Measurements from ENCODE around the gene IQGAP1.
A peak's percentile ranks its signal among the peaks of the same experiment; 100 is the strongest.
"Not testable (repeated sequence)": the region's sequence is repeated elsewhere in the genome, so short reads cannot be mapped to it uniquely, and the experiment has no call there.

IQGAP1 gene

DNA sequence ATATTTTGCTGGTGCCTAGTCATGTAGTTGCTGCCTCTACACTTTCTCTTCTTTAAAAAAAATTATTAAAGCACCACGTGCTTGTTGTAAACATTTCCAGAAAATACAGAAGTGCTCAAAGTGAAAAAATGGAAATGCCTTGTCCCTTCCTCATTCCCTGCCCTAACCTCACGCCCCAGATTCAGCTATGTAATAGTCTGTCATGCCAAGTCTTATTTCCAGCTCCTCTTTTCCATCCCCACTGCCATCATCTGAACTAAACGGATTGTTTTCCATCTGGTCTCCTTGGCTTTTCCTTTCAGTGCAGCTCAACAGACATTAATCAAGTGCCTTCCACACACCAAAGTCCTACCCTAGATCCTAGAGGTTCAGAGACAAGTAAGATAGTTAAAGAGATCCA lies 20.5 kb upstream of the IQGAP1 start:
- peak; percentile 58 for DNase-seq

DNA sequence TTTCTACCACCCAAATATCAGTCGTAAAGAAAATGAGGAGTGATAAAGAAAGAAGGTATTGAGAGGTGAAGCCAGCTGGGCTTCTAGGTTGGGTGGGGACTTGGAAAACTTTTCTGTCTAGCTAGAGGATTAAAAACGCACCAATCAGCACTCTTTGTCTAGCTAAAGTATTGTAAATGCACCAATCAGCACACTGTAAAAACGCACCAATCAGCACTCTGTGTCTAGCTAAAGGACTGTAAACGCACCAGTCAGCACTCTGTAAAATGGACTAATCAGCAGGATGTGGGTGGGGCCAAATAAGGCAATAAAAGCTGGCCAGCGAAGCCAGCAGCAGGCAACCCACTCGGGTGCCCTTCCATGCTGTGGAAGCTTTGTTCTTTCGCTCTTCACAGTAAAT lies 13.0 kb upstream of the IQGAP1 start:
- DNase-seq, result no peak

DNA sequence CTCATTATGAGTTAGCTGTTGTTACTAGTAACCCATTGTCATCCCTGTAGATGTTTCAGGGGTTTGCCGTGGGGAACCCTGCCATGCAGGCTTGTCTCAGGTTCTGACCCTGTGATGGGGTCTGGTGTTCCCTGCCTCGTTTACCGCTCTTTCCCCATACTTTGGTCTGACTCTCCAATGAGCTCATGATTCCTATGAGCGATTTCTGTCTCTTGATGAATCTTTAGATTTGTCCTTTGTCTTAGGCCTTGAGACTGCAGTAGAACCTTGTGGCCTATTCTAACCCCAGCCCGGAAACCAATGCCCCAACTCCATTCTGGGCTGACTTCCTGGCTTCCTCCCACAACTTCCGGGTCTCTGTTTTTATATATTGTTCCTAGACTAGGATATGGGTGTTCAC lies 11.3 kb upstream of the IQGAP1 start:
- peak; percentile 75 for DNase-seq

DNA sequence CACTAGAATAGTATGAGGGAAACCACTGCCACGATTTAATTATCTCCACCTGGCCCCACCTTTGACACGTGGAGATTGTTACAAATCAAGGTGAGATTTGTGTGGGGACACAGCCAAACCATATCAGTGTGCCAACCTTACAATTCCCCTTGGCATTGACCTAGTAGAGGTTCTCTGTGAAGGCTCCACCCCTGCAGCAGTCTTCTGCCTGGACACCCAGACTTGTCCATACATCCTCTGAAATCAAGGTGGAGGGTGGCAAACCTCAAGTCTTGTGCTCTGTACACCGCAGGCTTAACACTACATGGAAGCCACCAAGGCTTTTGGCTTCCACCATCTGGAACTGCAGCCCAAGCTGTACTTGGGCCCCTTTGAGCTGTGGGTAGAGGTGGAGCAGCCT lies 8.8 kb upstream of the IQGAP1 start:
- DNase-seq, result no peak

DNA sequence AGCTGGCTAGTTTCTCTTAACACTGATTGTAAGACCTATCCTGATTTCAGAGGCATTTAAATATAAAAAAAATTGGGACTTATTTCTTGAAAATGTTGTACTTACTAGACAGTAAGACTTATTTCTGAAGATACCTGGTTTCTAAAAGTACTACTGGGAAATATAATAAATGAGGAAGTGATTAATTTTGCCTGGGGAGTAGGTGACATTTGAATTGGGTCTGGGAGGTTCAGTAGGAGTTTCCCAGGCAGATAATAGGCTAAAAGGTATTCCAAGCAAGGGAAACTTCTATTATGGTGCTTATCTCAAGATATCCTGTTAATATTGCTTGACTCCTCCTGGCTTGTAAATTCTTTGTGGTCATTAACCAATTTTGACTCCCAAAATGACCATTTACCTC lies 6.5 kb upstream of the IQGAP1 start:
- DNase-seq, result no peak

DNA sequence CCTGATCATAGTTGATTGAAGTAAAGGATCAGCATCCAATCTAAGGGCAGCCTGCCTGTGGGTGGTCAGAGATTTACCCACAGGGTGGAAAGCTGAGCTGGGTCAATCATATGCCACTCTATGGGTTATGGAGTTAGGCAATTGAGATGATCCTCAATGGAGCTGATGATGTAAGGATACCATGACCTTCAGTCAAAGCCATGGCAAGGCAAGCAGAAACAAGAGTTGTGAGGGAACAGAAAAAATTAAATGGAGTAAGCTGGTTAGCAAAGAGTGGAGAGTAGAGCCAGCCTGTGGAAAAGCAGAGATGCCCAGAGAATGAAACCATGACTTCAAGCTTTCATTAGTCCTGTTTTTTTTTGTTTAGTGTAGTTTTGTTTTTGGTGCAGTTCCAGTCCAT lies 5.7 kb upstream of the IQGAP1 start:
- DNase-seq, result no peak

DNA sequence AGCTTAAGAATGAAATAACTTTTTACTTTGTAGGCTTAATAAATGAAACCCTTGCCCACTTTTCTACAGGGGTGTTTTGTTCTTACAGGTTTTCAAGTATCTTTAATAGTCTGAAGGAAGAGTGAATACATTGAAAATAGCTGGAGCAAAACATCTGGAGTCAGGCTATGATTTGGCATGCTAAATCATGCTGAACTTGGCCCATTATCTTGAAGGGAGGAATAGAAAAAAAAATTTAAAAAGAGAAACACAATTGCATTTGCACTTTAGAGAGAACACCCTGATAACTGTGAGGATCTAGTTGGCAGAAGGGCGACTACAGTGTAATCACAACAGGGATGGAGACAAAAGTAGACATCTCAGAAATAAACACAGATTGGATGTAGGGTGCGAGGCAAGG lies 1.8 kb upstream of the IQGAP1 start:
- no peak for DNase-seq

DNA sequence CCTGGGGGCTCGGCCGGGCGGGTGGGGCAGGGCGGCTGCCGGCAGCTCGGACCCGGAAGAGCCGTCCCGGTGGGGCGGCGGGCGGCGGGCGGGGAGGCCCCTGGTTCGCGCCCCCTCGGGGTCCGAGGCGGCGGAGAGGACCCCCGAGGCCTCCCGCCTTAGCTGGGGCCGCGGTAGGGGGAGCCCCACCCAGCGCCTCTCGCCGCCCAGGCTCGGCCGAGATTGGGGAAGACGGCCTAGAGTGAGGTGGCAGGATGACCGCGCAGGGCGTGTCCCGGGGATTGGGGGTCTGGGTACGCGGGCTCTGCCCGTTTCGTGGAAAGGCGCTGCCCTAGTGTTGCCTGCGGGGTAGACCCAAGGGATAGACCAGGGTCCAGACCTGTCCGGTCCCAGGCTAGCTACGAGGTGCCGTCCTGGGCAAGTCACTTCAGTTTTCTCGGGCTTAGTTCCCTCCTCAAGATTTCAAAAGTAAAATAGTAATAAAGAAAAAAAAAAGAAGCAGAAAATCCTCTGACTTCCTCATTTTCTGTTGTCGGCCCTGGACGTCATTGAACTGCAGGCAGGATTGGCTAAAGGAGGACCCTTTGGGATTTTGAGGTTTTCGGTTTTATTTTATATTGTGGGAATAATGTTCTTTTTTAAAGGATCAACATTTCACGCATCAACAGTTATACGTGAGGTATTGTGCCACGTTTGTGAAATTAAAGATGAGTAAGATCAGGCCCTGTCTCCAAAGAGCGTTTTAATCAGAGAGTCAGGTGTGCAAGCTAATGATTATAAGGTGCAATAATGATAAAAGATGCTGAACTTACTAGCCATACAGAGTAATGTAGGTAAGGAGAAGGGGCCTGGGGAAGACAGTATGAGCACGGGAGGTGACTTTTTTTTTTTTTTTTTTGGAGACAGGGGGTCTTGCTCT lies 679 bp downstream of the IQGAP1 start:
- DNase-seq, result peak; percentile 74

DNA sequence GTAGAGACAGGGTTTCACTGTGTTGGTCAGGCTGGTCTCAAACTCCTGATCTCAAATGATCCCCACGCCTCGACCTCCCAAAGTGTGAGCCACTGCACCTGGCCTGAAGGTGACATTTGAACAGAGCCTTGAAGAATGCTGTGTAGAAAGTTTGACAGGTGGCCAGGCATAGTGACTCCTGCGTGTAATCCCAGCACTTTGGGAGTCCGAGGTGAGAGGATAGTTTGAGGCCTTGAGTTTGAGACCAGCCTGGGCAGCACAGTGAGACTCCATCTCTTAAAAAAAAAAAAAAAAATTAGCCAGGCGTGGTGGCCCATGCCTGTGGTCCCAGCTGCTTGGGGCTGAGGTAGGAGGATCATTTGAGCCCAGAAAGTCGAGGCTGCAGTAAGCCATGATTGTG lies 1.5 kb downstream of the IQGAP1 start:
- DNase-seq, result no peak

DNA sequence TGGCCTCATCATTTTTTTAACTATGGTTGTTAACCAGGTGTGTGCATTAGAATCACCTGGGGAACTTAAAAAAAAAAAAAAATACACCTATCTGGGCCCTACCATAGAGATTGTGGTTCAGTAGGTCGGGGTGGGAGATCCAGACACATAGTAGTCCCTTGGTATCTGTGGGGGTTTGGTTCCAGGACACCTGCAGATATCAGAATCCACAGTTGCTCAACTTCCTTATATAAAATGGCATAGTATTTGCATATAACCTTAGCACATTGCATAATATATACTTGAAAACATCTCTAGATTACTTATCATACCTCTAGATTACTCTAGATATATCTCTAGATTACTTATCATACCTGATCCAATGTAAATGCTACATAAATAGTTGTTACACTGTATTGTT lies 5.0 kb downstream of the IQGAP1 start:
- no peak for DNase-seq

DNA sequence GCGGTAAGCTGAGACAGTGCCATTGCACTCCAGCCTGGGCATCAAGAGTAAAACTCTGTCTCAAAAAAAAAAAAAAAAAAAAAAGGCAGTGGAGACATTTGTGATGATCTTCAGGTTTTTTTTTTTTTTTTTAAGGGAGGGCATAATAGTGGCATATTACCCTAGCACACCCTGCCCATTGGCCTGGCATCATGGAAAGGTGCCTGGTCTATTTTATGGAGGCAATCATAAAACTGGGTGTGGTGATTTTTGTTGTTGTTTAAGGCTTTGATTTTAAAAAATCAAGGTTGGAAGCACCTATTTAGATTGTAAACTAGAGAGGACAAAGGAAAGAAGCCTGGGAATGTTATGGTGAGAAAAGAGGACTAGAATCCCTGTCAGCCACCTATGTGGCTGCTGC lies 6.0 kb downstream of the IQGAP1 start:
- no peak for DNase-seq

DNA sequence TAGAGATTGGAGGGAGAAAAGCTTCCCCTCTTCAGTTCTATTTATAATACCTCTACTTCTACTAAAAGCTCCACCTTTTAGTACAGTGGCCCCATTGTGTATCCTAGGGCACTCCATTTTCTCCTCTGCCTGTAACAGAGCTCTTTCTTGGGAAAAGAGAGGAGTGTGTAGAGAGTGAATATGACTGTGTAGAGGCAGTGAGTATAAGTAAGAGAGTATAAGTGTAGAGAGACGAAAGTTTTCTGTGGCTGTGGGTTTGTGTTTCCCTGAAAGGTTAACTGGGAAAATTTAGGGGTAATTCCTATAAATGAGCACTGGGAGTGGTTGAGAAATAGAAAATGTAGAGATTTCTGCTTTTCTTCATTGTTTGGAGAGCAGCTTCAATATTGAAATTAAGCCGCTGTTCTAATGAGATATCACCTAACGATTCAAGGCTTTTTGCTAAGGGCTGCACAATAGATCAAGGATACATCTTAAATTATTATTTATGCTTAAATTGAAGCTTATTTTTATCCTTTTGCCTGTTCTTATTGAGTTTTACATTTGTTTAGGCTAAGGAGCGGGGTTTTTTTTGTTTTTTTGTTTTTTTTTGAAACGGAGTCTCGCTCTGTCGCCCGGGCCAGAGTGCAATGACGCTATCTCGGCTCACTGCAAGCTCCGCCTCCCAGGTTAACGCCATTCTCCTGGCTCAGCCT lies 6.9 kb downstream of the IQGAP1 start:
- no peak for DNase-seq

DNA sequence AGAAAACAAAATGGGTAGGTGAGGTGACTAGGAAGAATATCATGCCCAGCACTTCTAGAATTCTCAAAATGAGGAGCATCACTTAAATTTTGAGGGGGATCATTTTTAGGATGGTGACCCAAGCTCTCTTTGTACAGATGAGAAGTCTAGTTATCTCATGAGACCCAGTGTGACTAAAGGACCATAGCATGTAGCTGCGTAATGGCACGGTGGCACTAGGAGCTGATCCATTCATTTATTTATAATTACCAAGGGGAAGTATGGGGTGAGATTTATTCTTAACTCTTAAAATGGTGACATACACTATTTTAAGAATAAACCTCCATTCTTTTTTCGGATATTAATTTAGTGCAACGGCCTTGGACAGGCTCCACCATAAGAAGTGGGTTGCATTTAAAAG lies 8.3 kb downstream of the IQGAP1 start:
- no peak for DNase-seq

DNA sequence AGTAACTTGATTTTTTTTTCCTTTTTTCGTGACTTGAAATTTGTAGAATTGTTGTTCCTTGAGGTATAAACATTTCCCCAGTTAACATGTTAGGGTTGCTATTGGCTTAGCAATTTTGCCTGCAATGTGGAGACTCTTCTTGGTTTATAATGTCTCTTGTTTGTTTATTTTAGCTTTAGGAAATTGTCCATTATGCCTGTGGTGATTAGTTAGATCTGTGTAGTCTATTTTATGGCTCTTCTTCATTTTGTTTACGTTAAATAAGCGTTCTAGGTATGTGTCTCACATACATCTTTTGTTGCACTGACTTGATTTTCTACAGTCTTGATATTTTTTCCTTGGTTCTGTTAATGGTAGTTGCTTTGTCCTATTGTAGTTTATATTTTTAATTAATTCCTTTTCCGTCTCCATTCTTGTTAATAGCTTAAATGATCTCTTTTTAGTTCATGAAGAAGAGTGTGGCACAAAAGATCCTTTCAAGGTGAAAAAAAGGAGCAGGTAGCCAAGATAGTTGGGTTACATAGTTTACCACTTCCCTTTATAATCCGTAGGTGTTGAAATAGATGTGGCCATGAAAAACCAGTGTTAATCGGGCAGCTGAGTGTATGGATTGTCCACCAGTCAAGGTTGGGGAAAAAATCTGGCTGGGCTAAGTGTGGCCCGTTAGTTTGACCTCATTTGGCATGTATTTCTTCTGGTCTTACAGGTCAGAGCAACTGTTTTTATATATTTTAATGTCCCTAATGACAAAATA lies 12.1 kb downstream of the IQGAP1 start:
- peak; percentile 44 for DNase-seq

DNA sequence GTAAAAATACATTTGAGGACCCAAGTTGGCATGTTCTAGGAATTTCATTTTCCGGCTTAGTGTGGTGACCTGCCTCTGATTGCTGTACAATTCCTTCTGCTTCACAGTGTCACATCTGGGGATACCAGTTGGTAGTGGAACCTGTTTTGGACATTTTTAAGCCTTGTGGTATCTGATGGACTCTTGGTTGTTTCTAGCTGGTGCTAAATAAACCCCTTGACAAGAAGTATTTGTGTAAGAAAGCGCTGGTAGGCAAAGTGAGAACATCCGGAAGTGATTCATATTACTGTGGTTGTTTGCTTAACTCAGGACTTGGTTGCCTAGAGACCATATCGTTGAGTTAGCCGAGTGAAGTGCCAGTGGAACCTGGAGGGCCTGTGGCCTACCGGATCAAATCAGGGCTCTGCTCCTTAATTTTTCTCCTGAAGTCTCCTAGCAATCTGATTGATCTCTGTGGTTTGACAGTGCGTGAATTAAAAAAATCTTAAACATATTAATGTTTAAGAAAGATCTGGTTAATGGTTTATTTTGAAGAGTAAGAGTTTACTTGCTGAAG lies 12.8 kb downstream of the IQGAP1 start:
- DNase-seq, result peak; percentile 98

DNA sequence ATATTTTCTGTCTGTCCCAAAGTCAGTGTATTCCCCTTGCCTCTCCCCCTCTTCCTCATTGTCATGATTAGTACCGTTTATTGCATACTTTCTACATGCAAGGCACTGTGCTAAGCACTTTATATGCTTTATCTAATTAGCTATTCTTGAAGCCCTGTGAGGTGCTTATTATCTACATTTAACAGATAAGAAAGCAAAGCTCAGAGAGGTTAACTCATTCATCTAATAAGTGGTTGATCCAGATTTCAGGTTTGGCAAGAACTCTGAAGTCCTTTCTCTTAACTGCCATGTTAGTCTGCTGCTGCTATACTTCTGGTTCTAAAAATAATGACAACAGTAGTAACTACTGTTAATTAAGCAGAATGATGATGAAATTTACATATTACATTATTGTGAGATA lies 13.5 kb downstream of the IQGAP1 start:
- DNase-seq, result no peak

DNA sequence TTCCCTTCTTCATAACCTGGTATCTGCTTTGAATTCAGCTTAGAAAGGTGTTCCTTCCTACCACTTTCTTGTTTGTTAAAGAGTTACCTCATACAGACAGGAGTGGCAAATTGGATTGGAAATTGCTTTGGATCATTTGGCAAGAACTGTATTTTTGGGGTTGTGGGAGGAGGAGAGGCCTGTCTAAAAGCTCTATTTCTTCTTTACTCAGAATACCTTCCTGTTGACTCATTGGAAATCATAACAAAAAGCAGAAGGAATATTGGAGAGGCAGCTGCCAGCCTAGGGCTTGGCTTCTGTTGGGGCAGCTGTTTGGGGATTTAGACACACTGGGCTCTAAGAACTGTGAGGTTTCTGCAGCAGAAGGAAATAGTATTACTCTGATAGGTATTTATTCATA lies 14.2 kb downstream of the IQGAP1 start:
- DNase-seq, result peak; percentile 95

DNA sequence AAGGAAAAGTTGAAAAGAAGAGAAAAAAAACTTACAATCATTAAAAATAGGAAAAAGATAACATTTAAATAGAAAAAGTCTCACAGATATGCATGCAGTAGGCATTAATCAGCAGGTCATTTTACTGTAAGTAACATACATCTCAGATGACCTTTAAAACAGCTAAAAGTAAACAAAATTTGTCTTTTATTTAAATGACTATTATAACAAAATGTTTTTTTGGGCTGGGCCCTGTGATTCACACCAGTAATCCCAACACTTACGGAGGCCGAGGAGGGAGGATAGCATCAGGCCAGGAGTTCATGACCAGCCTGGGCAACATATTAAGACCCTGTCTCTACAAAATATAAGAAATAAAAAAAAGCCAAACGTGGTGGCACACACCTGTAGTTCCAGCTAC lies 14.7 kb downstream of the IQGAP1 start:
- no peak for DNase-seq

DNA sequence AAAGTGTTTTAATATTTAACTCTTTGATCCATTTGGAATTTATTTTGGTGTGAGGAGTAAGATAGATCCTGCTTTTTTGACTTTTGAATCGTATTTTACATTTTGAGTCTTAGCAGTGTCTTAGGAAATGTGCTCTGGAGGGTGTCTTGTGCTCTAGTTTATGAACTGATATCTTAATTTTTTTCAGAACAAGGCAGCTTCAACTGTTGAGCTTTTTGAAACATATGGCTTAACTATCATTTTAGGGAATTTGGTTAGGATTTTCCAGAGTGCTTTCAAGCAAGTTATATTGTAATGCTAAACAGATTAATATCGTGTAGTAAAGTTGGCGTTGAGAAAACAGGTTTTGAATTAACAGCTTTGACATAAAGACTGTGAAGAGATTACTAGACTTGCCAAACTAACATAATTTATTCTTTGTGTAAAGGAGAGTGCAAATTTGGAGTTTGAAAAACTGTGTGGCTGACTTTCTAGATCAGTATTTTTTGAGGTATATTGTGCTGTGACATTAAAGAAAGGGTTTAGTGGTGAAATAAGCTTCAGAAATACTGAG lies 17.1 kb downstream of the IQGAP1 start:
- no peak for DNase-seq

DNA sequence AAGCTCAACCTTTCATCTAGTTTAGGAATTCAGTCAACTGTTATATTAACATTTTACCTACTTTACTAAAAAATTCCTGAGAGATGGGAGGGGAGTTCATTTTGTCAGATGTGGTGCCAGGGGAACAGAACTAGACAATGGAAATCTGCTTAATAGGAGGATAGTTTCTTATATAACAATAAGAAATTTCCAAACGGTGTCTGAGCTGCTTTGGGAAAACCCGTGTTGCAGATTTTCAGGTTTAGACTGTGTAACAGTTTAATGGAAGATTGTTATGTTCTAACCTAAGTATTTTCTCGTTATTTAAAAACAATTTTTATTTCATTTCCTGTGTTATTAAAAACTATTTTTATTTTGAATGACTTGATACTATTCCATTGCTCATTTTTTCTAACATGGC lies 19.3 kb downstream of the IQGAP1 start:
- DNase-seq, result no peak

DNA sequence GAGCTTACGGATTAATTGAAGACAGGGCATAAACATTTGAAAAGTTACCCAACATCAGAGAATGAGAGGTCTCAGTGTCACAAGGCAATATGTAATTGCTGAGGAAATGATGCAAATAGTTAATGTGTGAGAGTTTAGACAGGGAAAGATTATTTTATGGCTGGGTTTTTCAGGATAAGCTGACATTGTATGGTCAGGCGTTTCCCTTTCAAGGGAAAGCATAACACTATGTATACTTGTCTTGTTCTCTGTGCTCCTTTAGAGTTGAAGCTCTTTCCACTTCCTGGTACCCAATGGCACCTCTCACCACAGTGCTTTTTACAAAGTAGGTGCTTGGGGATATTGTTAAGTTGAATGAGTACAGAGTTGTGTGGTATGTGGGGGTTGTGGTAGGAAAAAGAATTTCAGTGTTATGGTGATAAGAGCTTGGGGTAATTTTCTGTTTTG lies 19.9 kb downstream of the IQGAP1 start:
- DNase-seq, result no peak

DNA sequence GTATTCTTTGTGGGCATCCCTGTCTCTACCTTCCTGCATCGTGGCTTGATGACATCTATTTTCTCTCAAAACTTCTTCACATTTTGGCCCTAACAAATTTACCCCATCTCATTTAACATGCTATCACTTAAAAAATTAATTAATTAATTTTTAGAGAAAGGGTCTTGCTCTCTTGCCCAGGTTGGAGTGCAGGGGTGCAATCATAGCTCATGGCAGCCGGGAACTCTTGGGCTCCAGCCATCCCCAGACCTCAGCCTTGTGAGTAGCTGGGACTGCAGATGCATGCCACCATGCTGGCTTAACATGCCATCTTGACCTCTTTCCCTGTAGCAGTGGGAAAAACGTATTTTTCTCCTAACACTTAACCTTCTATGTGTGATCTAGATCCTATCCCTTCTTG lies 20.6 kb downstream of the IQGAP1 start:
- no peak for DNase-seq

DNA sequence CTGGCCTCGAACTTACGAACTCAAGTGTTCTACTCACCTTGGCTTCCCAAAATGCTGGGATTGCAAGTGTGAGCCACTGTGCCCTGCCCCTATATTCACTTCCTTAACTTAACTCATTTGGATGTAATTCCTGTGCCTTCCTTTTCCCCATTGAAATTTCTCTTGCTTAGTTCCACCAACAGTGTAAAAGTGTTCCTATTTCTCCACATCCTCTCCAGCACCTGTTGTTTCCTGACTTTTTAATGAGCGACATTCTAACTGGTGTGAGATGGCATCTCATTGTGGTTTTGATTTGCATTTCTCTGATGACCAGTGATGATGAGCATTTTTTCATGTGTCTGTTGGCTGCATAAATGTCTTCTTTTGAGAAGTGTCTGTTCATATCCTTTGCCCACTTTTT lies 21.5 kb downstream of the IQGAP1 start:
- not testable (repeated sequence) for DNase-seq

Data from MV-4-11 (cell line).